A549 (cell line): ENCODE results near the gene SMURF1.

Experiments
- CTCF ChIP-seq: fragments of >200 bp; sonication (Bioruptor Twin); formaldehyde crosslinking; IDR thresholded peaks from 3 replicates; pipeline ENCODE4 v1.5.1; 2016
- EP300 ChIP-seq, 2 experiments: fragments of >200 bp; sonication (Bioruptor Twin); formaldehyde crosslinking; IDR thresholded peaks; 2 replicates in 1 of 2; 3 replicates in 1 of 2; pipeline ENCODE4 v1.6.1; 2016 to 2017
- SMC3 ChIP-seq: fragments of >200 bp; sonication (Bioruptor Twin); formaldehyde crosslinking; IDR thresholded peaks from 3 replicates; pipeline ENCODE4 v1.6.1; 2018; ENCODE audit warnings: inconsistent platforms

DNA sequence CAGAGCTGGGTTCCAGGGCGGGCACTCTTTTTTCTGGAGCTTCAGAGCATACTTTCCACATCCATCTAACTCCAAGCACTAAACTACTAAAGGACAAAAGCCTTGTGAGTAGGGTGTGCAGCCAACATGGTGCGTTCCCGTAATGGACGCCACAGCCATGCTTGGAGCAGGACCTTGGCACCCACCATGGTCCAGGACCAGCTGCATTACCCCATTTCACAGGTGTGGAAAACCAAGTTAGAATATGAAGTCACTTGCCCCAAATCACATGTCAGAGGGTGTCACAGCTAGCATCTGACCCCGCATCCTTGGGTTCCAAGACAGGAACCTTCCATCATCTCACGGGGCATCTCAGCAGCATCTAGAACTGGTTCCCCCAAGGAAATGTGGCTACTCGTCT lies 112.4 kb downstream of the SMURF1 start:
- TF ChIP-seq EP300 (IDR thresholded peaks at IDR 0.05): no peak
- no peak for TF ChIP-seq SMC3
- no peak for TF ChIP-seq CTCF
